HCT116 (cell line): Measurements from ENCODE around the gene AHRR. TPM values are rescaled to one million over a fixed set of nuclear protein-coding genes. Genes with fewer than 3 reads are reported as not detected.

ENCODE experiments used
- ATAC-seq: fragments of 200-7000 bp; cut with Tn5 transposase; 2 replicates; pipeline ENCODE4 v1.9.1; 2020; ENCODE audit warnings: mild to moderate bottlenecking, moderate library complexity
- BruUV-seq: library from RNA; stranded (reverse); fragments of 400-500 nt; replicated peaks from 2 replicates; lab custom pipeline; 2021; lab: Mats Ljungman, UMichigan
- CTCF ChIA-PET: fragments of 300-600 bp; sonication (Branson Sonifier 250); formaldehyde crosslinking; loops from one replicate; lab custom pipeline; 2021; ENCODE audit warnings: antibody characterized with exemption; lab: Charles Lee
- POLR2A ChIA-PET: fragments of 300-600, 350-600 bp; sonication (Branson Sonifier 250); formaldehyde crosslinking; loops from one replicate; lab custom pipeline; 2021; ENCODE audit warnings: antibody characterized with exemption; lab: Charles Lee
- RAD21 ChIA-PET, 2 experiments: fragments of 300-600 bp; sonication (Branson Sonifier 250); formaldehyde crosslinking; loops; one replicate each; lab custom pipeline; 2023; ENCODE audit warnings: low total read pairs in 2 of 2; ENCODE audit not compliant: uncharacterized antibody in 2 of 2, unreplicated experiment in 2 of 2, low non-redundant PET in 1 of 2; lab: Charles Lee
- DNase-seq: peaks from one replicate; pipeline ENCODE4 v3.0.0-alpha.2; 2010; ENCODE audit warnings: low read depth, low spot score
- H2AFZ ChIP-seq: fragments of 200-600 bp; shearing (Covaris generic), sonication (generic); 2 replicates; pipeline ENCODE4 v1.6.1; 2017; ENCODE audit warnings: low read depth, mixed run types, mixed read lengths, antibody characterized with exemption, low read length; ENCODE audit not compliant: poor library complexity, severe bottlenecking
- H3K27ac ChIP-seq: 2 replicates; pipeline ENCODE4 v1.5.1; 2012; ENCODE audit warnings: low read depth, low read length
- H3K27me3 ChIP-seq: fragments of 200-600 bp; sonication (generic); 2 replicates; pipeline ENCODE4 v1.6.1; 2016; ENCODE audit warnings: mixed run types, low read length, mixed read lengths; ENCODE audit not compliant: insufficient read depth
- H3K36me3 ChIP-seq, 2 experiments: fragments of 200-500 bp in 1 of 2; fragments of 200-600 bp in 1 of 2; sonication (Bioruptor generic) in 1 of 2; sonication (generic) in 1 of 2; 2 replicates each; pipeline versions ENCODE4 v1.5.1 to v1.6.1; 2014 to 2016; ENCODE audit warnings: low read length in 2 of 2, inconsistent platforms in 1 of 2, mixed read lengths in 1 of 2, mixed run types in 1 of 2; ENCODE audit not compliant: insufficient read depth in 2 of 2, control insufficient read depth in 1 of 2
- H3K4me1 ChIP-seq, 2 experiments: fragments of 200-600 bp in 1 of 2; sonication (generic) in 1 of 2; 2 replicates each; pipeline versions ENCODE4 v1.5.1 to v1.6.1; 2012 to 2017; ENCODE audit warnings: low read length in 2 of 2, inconsistent platforms in 1 of 2, mild to moderate bottlenecking in 1 of 2, mixed read lengths in 1 of 2, mixed run types in 1 of 2, moderate library complexity in 1 of 2; ENCODE audit not compliant: insufficient read depth in 2 of 2, control insufficient read depth in 1 of 2
- H3K4me2 ChIP-seq: fragments of 200-600 bp; sonication (generic); 2 replicates; pipeline ENCODE4 v1.6.1; 2017; ENCODE audit warnings: mixed run types, low read length, mixed read lengths
- H3K4me3 ChIP-seq, 2 experiments: fragments of 200-600 bp in 1 of 2; sonication (generic) in 1 of 2; replicated peaks in 1 of 2; 2 replicates each; pipeline ENCODE4 v1.5.1; 2011 to 2016; ENCODE audit warnings: low read length in 2 of 2, control low read depth in 1 of 2, low read depth in 1 of 2, mild to moderate bottlenecking in 1 of 2, mixed read lengths in 1 of 2, mixed run types in 1 of 2
- H3K79me2 ChIP-seq: fragments of 200-600 bp; sonication (generic); 2 replicates; pipeline ENCODE4 v1.6.1; 2017; ENCODE audit warnings: mild to moderate bottlenecking, mixed run types, low read length, moderate library complexity, mixed read lengths; ENCODE audit not compliant: insufficient read depth
- H3K9ac ChIP-seq: fragments of 200-600 bp; sonication (generic); 2 replicates; pipeline ENCODE4 v1.6.1; 2016; ENCODE audit warnings: low read length, mixed read lengths
- H3K9me2 ChIP-seq: fragments of 200-600 bp; sonication (generic), shearing (Covaris generic); 2 replicates; pipeline ENCODE4 v1.6.1; 2017; ENCODE audit warnings: mixed run types, mild to moderate bottlenecking, moderate library complexity; ENCODE audit not compliant: insufficient read depth
- H3K9me3 ChIP-seq, 2 experiments: fragments of 200-500 bp in 1 of 2; fragments of 200-600 bp in 1 of 2; sonication (Bioruptor generic) in 1 of 2; sonication (generic) in 1 of 2; 2 replicates each; pipeline ENCODE4 v1.6.1; 2014 to 2017; ENCODE audit warnings: low read length in 2 of 2, mixed read lengths in 2 of 2, inconsistent platforms in 1 of 2, low read depth in 1 of 2, mild to moderate bottlenecking in 1 of 2, mixed run types in 1 of 2, moderate library complexity in 1 of 2; ENCODE audit not compliant: control insufficient read depth in 1 of 2, insufficient read depth in 1 of 2
- H4K20me1 ChIP-seq: fragments of 200-600 bp; sonication (generic), shearing (Covaris generic); 2 replicates; pipeline ENCODE4 v1.6.1; 2017; ENCODE audit warnings: mixed run types, mild to moderate bottlenecking, moderate library complexity; ENCODE audit not compliant: insufficient read depth
- CEBPB ChIP-seq: IDR thresholded peaks from 2 replicates; pipeline ENCODE4 v1.6.1; 2012; ENCODE audit warnings: low read depth
- ELF1 ChIP-seq: IDR thresholded peaks from 2 replicates; pipeline ENCODE4 v1.6.1; 2012; ENCODE audit warnings: low read depth, borderline replicate concordance
- MAX ChIP-seq: IDR thresholded peaks from 2 replicates; pipeline ENCODE4 v1.6.1; 2012
- POLR2A ChIP-seq: IDR thresholded peaks from 2 replicates; pipeline ENCODE4 v1.7.0; 2011; ENCODE audit warnings: borderline replicate concordance; ENCODE audit not compliant: insufficient read depth, insufficient read length; ENCODE audit errors: extremely low read depth
- POLR2AphosphoS5 ChIP-seq: IDR thresholded peaks from 2 replicates; pipeline ENCODE4 v1.6.1; 2011; ENCODE audit warnings: mild to moderate bottlenecking, low read depth, low read length, moderate library complexity
- REST ChIP-seq: IDR thresholded peaks from 2 replicates; pipeline ENCODE4 v1.6.1; 2012; ENCODE audit warnings: low read depth
- ZFX ChIP-seq: fragments of 450-650 bp; IDR thresholded peaks from 2 replicates; pipeline ENCODE4 v1.6.1; 2017
- ZNF274 ChIP-seq: fragments of 200-500 bp; sonication (Bioruptor generic); IDR thresholded peaks from 2 replicates; pipeline ENCODE4 v1.6.1; 2014; ENCODE audit warnings: mild to moderate bottlenecking, low read depth, low read length, inconsistent platforms
- intact Hi-C: fragments of 100-400 bp; cut with micrococcal nuclease; formaldehyde crosslinking; loops from 2 replicates; pipeline ENCODE4 v1.10.0; 2022
- total RNA-seq: library from RNA; stranded (reverse); gene quantifications from one replicate; pipeline ENCODE4 v1.2.1, GENCODE V29; 2021; ENCODE audit not compliant: unreplicated experiment

Gene AHRR
- total RNA-seq, 1 experiment from 2014 or later, result 12.7 TPM

GRCh38 chr5:465591-466403 is 144.3 kb downstream of the AHRR start:
- Histone ChIP-seq H3K79me2 (peaks cover 2% of the 10 kb centered on the region; the same call in 1 of the 2 replicates), H3K27me3 (no peaks in the 10 kb centered on the region), H3K4me3 (no peak overlapping the region), H2AFZ (no peak overlapping the region), H3K4me2 (no peak overlapping the region), H3K9me3 (no peaks in the 10 kb centered on the region), H4K20me1 (peaks cover 3% of the 10 kb centered on the region; the same call in 1 of the 2 replicates), H3K36me3 (peaks cover 11 to 18% of the 10 kb centered on the region in 2 experiments; a peak in 3 of 4 replicates), H3K27ac (no peak overlapping the region), H3K9me2 (no peaks in the 10 kb centered on the region), H3K4me1 (no peaks in the 10 kb centered on the region), H3K9ac (no peak overlapping the region)
- ATAC-seq (no peak), DNase-seq (no peak)
- BruUV-seq, result no TSS peak
- TF ChIP-seq ZFX (no peak), CEBPB (no peak), MAX (no peak), REST (no peak), POLR2A (no peak), ELF1 (no peak), ZNF274 (no peak), POLR2AphosphoS5 (no peak)
- ChIA-PET CTCF (no interaction called here), POLR2A (no interaction called here), RAD21 (no interaction called here)
- intact Hi-C loops, result no loop called here
